Erythroblast (primary cell): Measurements from ENCODE around the gene PLA2G6.

Source experiments
- GATA1 ChIP-seq: IDR thresholded peaks from 2 replicates; pipeline ENCODE4 v1.6.1; 2011; ENCODE audit warnings: low read depth, mild to moderate bottlenecking, control low read depth, low read length, moderate library complexity
- POLR2A ChIP-seq: IDR thresholded peaks from 2 replicates; pipeline ENCODE4 v1.6.1; 2011; ENCODE audit warnings: mild to moderate bottlenecking, low read length

DNA sequence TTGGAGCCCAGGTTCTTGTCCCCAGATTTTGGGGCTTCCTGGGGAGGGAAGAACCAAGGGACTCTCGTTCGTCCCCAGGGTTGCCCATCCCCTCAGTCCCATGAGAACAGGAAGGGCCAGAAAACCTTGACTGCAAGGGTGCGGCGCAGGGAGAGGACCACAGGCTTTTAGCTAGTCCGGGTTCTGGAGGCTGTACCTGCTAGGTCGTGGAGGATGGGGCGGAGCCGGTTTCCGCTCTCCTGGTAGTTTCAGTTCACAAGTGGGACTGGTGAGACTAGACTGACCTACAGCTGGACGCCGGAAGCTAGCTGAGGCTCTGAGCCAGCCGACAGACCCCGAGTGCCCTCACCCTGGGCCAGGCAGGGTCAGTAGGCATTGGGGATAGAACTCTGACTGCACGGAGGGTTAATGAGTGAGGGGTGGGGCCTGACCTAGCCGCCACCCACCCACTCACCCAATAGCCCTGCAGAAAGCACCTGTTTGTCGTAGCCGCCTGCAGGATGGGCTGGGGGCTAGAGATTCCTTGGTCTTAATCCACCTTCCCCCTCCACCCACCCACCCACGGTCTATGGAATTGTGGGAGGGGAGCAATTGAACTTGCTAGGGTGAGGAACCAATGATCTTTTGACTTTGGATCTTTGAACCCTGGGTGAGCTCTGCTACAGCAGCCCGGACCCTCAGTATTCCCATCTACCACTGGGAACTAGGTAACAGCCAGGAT, 21.6 kb upstream of the PLA2G6 start:
- TF ChIP-seq POLR2A (no peak), GATA1 (no peak)
